ENCODE data around the gene RBM17. TPM values are rescaled to one million over a fixed set of nuclear protein-coding genes. Genes with fewer than 3 reads are reported as not detected.
A peak's percentile ranks its signal among the peaks of the same experiment; 100 is the strongest.
"Not testable (repeated sequence)": the region's sequence is repeated elsewhere in the genome, so short reads cannot be mapped to it uniquely, and the experiment has no call there.

RBM17 gene
- total RNA-seq, 1 experiment from 2014 or later: 65.4 TPM

- H3K27me3 ChIP-seq (ENCODE audit: control insufficient read depth, insufficient read depth, low read length): no peaks in the 10 kb centered on the region
These were observed 52.1 kb downstream of the RBM17 start for GRCh38 chr10:6140965-6141295.

DNA sequence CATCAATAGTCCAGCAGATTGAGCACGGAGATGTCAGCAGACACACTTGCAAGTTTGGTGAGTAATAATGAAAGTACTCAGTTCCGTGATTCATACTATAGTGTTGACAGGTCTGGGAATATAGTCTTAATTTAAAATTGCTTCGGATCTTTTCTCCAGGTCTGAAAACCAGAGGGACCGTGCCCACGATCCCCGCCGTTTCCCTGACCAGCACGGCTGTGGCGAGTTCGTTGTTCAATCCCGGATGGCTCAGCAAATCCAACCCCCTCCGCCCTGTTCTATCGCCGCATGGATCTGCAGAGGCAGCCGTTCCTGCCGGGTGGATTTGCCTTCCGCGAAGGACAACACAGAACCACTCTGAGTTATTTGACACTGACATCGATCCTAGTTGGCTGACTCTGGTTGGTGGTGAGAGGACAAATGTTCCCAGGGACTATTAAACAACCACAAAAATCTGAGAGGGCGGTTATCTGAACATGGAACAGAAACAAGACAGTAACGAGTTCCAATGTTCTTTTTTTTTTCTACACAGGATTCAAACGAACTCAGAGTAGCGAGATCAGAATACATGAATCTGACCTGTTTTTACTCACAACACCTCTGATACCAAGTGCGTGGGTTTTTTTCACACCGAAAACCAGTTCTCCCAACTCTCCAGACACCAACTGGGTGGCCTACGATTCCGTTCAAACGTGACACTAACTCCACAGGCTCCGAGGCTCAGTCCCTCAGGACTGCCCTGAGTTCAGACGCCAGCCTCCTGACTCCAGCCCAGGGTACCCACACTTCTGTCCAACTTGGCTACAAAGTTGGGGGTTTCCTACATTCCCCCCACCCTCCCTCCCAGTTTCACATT is 52.7 kb downstream of the RBM17 start:
- no peaks in the 10 kb centered on the region for H3K27me3 ChIP-seq (ENCODE audit: control insufficient read depth, insufficient read depth, low read length)
- H3K4me3 ChIP-seq (ENCODE audit: low read depth in 2 of 2, low read length in 2 of 2): peak overlapping the region; percentile 34 to 64
- TF ChIP-seq REST (IDR thresholded peaks at IDR 0.05; ENCODE audit: insufficient read depth in 1 of 2, low read depth in 2 of 2, low read length in 1 of 2): no peak
- TF ChIP-seq, protein P1, sequence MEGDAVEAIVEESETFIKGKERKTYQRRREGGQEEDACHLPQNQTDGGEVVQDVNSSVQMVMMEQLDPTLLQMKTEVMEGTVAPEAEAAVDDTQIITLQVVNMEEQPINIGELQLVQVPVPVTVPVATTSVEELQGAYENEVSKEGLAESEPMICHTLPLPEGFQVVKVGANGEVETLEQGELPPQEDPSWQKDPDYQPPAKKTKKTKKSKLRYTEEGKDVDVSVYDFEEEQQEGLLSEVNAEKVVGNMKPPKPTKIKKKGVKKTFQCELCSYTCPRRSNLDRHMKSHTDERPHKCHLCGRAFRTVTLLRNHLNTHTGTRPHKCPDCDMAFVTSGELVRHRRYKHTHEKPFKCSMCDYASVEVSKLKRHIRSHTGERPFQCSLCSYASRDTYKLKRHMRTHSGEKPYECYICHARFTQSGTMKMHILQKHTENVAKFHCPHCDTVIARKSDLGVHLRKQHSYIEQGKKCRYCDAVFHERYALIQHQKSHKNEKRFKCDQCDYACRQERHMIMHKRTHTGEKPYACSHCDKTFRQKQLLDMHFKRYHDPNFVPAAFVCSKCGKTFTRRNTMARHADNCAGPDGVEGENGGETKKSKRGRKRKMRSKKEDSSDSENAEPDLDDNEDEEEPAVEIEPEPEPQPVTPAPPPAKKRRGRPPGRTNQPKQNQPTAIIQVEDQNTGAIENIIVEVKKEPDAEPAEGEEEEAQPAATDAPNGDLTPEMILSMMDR (IDR thresholded peaks at IDR 0.05): no peak
- no peak for TF ChIP-seq POLR2AphosphoS5 (IDR thresholded peaks at IDR 0.05; ENCODE audit: low read depth, low read length)
- no peak for TF ChIP-seq SIN3A (IDR thresholded peaks at IDR 0.05; ENCODE audit: borderline replicate concordance, insufficient read depth, low read depth, low read length)
- TF ChIP-seq TCF7L2 (IDR thresholded peaks at IDR 0.05; ENCODE audit: low read depth, low read length): no peak
- H3K27ac ChIP-seq (ENCODE audit: low read length): no peak overlapping the region; the same call in 1 of the 2 replicates
- intact Hi-C loops (cut with micrococcal nuclease; ENCODE audit: unreplicated experiment) (no loop called here), in situ Hi-C loops (cut with HindIII; ENCODE audit: low pct_unique_long_range_greater_than_20kb, low sequenced_read_pairs) (no loop called here)
- POLR2A ChIA-PET: no interaction called here
- no TSS peak for BruUV-seq (replicated peaks)
- H3K4me1 ChIP-seq (ENCODE audit: control insufficient read depth, insufficient read depth, low read length): peaks cover 6% of the 10 kb centered on the region
- CTCF ChIA-PET: no interaction called here
- H3K36me3 ChIP-seq (ENCODE audit: control insufficient read depth, insufficient read depth, low read length): no peaks in the 10 kb centered on the region; the same call in 1 of the 2 replicates
- H3K9me3 ChIP-seq (ENCODE audit: control insufficient read depth, insufficient read depth, low read depth, low read length): no peaks in the 10 kb centered on the region
- DNase-seq (ENCODE audit: low read depth, low spot score) (no peak), ATAC-seq (peak; percentile 43; the same call in 1 of the 2 replicates)

More at GRCh38 chr10:6140965-6141295, 52.1 kb downstream of the RBM17 start:
- H3K36me3 ChIP-seq (ENCODE audit: control insufficient read depth, insufficient read depth, low read length): no peaks in the 10 kb centered on the region; the same call in 1 of the 2 replicates
- H3K27ac ChIP-seq (ENCODE audit: low read length): no peak overlapping the region
- intact Hi-C loops (cut with micrococcal nuclease; ENCODE audit: unreplicated experiment) (no loop called here), in situ Hi-C loops (cut with HindIII; ENCODE audit: low pct_unique_long_range_greater_than_20kb, low sequenced_read_pairs) (no loop called here)
- POLR2A ChIA-PET: no interaction called here
- BruUV-seq (replicated peaks): no TSS peak
- H3K4me3 ChIP-seq (ENCODE audit: low read depth in 2 of 2, low read length in 2 of 2): peak overlapping the region; percentile 34 to 64
- ATAC-seq (no peak), DNase-seq (ENCODE audit: low read depth, low spot score) (no peak)
- TF ChIP-seq, protein P1 (IDR thresholded peaks at IDR 0.05): no peak
- CTCF ChIA-PET: no interaction called here
- no peaks in the 10 kb centered on the region for H3K9me3 ChIP-seq (ENCODE audit: control insufficient read depth, insufficient read depth, low read depth, low read length)
- H3K4me1 ChIP-seq (ENCODE audit: control insufficient read depth, insufficient read depth, low read length): peaks cover 2% of the 10 kb centered on the region

DNA sequence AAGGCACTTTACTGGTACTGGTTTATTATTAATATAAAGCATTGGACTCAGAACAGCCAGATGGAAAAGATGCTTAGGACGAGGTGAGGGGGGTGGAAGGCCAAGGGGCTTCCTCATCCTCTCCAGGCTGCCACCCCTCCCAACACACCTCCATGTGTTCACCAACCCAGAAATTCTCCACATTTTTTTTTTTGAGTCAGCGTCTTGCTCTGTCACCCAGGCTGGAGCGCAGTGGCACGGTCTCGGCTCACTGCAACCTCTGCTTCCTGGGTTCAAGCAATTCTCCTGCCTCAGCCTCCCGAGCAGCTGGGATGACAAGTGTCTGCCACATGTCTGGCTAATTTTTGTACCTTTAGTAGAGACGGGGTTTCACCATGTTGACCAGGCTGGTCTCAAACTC is 53.4 kb downstream of the RBM17 start:
- H3K27me3 ChIP-seq (ENCODE audit: control insufficient read depth, insufficient read depth, low read length); H3K36me3 ChIP-seq (ENCODE audit: control insufficient read depth, insufficient read depth, low read length); H3K9me3 ChIP-seq (ENCODE audit: control insufficient read depth, insufficient read depth, low read depth, low read length); DNase-seq (ENCODE audit: low read depth, low spot score); H3K27ac ChIP-seq (ENCODE audit: low read length); CTCF ChIA-PET; H3K4me3 ChIP-seq (ENCODE audit: low read depth in 2 of 2, low read length in 2 of 2); intact Hi-C loops (cut with micrococcal nuclease; ENCODE audit: unreplicated experiment); in situ Hi-C loops (cut with HindIII; ENCODE audit: low pct_unique_long_range_greater_than_20kb, low sequenced_read_pairs); ATAC-seq; POLR2A ChIA-PET; H3K4me1 ChIP-seq (ENCODE audit: control insufficient read depth, insufficient read depth, low read length); BruUV-seq (replicated peaks): not testable (repeated sequence)

All from Panc1 (cell line).